Loucy (cell line): Measurements from ENCODE around the gene RIMS1.

Experiments used
- CTCF ChIP-seq: fragments of 200-600 bp; sonication (generic); conservative IDR thresholded peaks from 2 replicates; pipeline ENCODE4 v1.5.1; 2014; ENCODE audit warnings: mild to moderate bottlenecking, antibody characterized with exemption, low read length
- EZH2phosphoT487 ChIP-seq: fragments of 200-600 bp; IDR thresholded peaks from 2 replicates; pipeline ENCODE4 v1.6.1; 2018; ENCODE audit warnings: antibody characterized with exemption, mild to moderate bottlenecking, moderate library complexity, borderline replicate concordance

GRCh38 chr6:71977884-71978283 lies 91.5 kb downstream of the RIMS1 start:
- TF ChIP-seq CTCF, result no peak
- no peak for TF ChIP-seq EZH2phosphoT487
